Subcutaneous adipose tissue (tissue), 4 donors: ENCODE measurements around the gene PPM1B. TPM values are rescaled to one million over a fixed set of nuclear protein-coding genes. Genes with fewer than 3 reads are reported as not detected.

ENCODE experiments used
- total RNA-seq, 4 donors: library from RNA; depleted of rRNA; stranded (reverse); fragments of >200 nt; gene quantifications; one replicate each; pipeline ENCODE4 v1.1.0, GENCODE V29; 2016
- TF ChIP-seq, protein P1 (sequence below): fragments of 450-650 bp; IDR thresholded peaks from one replicate; pipeline ENCODE4 v1.5.1; 2016; ENCODE audit warnings: low read depth, mild to moderate bottlenecking, control low read depth, antibody characterized with exemption, moderate library complexity

The PPM1B gene
- total RNA-seq, 4 donors from 2014 or later, result 73.1 to 150 (median 83.2) TPM

DNA sequence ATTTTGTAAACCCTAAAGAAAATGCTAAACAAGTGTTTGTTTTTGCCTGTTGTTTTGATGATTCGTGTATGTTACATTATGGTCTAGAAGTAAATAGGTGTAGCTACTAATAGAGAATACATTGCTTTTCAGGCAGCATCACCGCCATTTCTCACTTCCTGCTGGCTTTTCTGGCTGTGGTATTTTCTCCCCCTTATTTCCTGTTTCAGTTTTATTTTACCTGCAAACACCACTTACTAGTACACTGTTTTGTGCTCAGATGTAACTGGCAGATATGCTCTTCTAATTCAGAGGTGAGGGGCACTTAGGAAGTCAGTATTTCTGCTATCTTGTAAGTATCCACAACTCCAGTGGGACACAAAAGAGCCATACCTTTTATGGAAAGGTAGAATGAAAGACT lies 68.5 kb downstream of the PPM1B start:
- TF ChIP-seq, protein P1, sequence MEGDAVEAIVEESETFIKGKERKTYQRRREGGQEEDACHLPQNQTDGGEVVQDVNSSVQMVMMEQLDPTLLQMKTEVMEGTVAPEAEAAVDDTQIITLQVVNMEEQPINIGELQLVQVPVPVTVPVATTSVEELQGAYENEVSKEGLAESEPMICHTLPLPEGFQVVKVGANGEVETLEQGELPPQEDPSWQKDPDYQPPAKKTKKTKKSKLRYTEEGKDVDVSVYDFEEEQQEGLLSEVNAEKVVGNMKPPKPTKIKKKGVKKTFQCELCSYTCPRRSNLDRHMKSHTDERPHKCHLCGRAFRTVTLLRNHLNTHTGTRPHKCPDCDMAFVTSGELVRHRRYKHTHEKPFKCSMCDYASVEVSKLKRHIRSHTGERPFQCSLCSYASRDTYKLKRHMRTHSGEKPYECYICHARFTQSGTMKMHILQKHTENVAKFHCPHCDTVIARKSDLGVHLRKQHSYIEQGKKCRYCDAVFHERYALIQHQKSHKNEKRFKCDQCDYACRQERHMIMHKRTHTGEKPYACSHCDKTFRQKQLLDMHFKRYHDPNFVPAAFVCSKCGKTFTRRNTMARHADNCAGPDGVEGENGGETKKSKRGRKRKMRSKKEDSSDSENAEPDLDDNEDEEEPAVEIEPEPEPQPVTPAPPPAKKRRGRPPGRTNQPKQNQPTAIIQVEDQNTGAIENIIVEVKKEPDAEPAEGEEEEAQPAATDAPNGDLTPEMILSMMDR, result no peak

DNA sequence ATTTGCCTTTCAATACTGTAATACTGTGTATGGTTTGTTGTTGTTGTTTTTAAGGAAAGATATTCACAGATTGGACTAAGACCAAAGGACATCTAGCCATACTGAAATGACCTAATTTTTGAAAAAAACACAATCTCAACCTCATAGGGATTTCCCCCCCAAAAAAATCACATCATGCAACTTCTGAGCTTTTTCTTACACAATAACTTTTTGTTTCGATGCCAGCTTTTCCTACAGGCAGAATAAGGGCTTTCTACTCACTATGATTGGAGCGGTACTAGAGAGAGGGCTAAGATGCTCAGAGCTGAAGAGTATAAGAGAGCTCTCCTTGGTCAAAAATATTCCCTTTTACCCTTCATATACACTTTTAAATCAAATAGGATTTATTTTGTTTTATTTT lies 74.2 kb downstream of the PPM1B start:
- TF ChIP-seq, protein P1, result no peak

DNA sequence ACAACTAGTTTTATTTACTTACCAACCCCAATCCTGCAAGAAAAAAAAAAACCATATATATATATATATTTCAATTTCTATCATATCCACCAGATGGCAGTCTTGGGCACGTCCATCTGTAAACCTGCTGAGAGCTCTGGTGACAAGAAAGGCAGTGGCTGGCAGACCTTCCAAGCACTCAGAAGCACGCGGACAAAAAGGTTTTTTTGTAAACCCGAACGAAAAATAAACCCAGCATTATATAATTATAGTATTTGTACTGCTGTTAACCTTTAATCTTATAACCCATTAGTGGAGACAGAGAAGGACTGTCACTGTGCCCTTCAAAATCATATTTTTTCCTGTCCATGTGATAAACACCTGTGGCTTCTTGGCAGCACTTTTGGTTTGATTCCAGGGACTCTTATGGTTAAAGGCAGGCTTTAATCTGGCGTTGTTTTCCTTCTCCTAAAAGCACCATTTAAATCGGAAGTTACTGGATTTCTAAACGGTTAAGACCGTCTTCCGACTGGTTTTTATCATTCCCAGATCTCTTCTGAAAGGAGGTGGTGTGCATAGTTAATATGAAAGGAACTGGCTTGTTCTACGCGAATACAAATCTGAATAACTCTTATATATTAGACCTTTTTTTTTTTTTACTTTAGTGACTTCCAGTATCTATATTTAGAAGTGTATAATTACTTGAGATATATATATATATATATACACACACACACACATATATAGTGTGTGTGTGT lies 75.6 kb downstream of the PPM1B start:
- TF ChIP-seq, protein P1, result no peak

DNA sequence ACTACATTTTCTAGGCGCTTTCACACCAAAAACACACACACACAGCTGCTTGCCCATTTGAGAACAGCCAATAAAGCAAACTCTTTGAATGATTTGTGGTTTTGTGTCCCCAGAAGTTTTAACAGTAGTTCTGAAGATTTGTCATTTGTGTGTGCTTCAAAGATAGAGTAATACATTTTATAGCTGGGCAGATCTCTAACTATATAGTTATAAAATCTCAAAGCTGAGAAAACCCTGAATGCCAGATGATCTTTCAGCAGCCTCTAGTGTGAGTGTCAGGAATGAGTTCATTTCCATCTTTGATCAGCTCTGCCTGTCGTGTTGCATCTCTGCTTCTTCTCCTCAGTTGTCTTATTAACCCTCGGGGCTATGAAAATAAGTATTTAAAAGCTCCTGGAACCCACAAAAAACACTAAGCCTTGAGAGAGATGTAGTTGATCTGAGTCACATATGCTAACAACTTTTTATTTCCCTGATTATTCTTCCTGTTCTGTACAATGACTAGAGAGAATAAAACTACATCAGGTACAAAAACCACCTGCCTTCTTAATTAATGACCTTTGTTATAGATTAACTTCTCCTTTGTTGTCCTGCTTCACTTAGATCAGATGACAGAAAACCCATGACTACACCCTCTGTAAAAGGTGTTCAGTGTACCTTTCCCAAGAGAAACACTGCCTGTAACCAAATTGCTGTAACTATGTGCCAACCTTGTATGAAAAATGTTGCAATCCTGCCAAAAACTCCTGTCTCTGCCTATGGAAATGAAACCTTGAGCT lies 76.6 kb downstream of the PPM1B start:
- TF ChIP-seq, protein P1, result no peak

DNA sequence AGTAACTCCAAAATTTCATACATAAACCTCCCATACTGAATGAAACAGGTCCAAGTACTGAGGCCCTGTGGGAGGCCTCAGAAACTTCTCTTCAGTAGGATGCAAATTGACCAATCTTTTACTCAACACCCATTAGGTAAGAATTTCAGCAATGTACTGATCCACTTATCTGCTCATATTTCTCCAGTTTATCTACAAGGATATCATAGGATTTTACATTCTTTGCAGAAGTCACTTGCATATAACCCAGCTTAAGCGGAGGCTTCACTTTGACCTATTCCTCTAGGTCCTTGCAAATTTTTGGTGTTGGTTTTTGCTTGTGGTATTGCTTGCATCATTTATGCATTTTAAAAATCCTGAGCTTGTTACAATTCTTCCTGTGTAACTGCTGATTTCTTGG lies 77.8 kb downstream of the PPM1B start:
- TF ChIP-seq, protein P1, result no peak

DNA sequence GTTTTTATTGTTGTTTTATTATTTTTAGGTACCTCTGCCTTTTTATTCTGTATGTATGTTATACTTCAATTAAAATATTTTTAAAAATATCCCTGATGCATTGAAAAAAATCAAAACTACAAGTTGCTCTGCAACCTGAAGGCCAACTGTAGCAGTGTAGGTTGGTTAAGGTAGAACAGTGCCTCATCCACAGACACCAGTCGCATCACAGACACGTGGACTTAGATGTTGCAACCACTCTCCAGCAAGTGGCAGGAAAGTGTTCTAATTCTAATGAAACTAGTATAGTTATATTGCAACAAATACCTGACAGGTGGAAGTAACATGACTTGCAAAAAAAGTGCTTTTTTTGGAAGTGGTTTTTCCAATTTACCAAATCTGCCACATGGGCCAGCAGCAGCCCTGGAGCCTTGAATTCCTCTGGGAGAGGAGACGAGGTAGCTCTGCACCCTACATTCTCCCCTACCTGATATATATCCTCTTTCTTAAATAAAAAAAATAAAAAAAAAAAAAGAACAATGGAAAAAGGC lies 78.2 kb downstream of the PPM1B start:
- TF ChIP-seq, protein P1, result no peak

DNA sequence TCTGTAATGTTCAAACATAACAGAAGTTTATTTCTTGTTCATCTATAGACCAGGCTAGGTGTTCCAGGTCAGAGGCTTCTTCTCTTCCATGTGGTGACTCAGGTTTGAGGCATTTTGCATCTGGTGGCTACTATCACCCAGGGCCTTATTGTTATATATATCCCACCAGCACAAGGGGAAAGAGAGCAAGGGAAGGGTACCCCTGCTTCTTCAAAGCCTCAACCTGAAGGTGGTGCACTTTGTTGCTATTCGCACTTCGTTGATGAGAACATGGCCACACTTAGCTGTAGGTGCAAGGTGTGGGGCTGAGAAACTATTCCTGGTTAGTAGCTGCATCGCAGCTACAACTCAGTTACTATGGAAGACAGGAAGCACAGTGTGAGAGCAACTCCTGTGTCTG lies 79.2 kb downstream of the PPM1B start:
- TF ChIP-seq, protein P1, result no peak
